IMR-90 (cell line): ENCODE data around the gene HSF2. TPM values are rescaled to one million over a fixed set of nuclear protein-coding genes. Genes with fewer than 3 reads are reported as not detected.

Source experiments
- ATAC-seq: fragments of 200-7000 bp; cut with Tn5 transposase; 2 replicates; pipeline ENCODE4 v1.9.1; 2020; ENCODE audit warnings: low read depth, mild to moderate bottlenecking, moderate library complexity
- BruUV-seq: library from RNA; stranded (reverse); fragments of 400-500 nt; replicated peaks from 2 replicates; lab custom pipeline; 2021; lab: Mats Ljungman, UMichigan
- CTCF ChIA-PET: fragments of 300-600 bp; formaldehyde crosslinking; extraction: SDS; loops from one replicate; lab custom pipeline; 2021; ENCODE audit warnings: antibody characterized with exemption; lab: Yijun Ruan, JAX
- POLR2A ChIA-PET: fragments of 300-600 bp; sonication (Branson Sonifier 250); formaldehyde crosslinking; loops from one replicate; lab custom pipeline; 2022; ENCODE audit warnings: antibody characterized with exemption; ENCODE audit not compliant: unreplicated experiment; lab: Charles Lee
- DNase-seq: peaks from one replicate; pipeline ENCODE4 v3.0.0; 2013
- H2AFZ ChIP-seq: replicated peaks from 2 replicates; pipeline ENCODE3; 2013; ENCODE audit warnings: low read length, mild to moderate bottlenecking; ENCODE audit not compliant: poor library complexity
- H2AK5ac ChIP-seq: 2 replicates; pipeline ENCODE4 v1.6.1; 2013; ENCODE audit warnings: low read depth, low read length, inconsistent platforms
- H2AK9ac ChIP-seq: replicated peaks from 2 replicates; pipeline ENCODE3; 2013; ENCODE audit warnings: mild to moderate bottlenecking, low read depth, low read length, moderate library complexity; ENCODE audit not compliant: poor library complexity
- H2BK120ac ChIP-seq: 2 replicates; pipeline ENCODE4 v1.6.1; 2013; ENCODE audit warnings: low read depth, low read length, inconsistent platforms
- H2BK15ac ChIP-seq: 3 replicates; pipeline ENCODE4 v1.6.1; 2013; ENCODE audit warnings: low read depth, low read length, inconsistent platforms
- H2BK20ac ChIP-seq: 2 replicates; pipeline ENCODE4 v1.6.1; 2013; ENCODE audit warnings: low read depth, mild to moderate bottlenecking, inconsistent platforms, low read length, moderate library complexity
- H2BK5ac ChIP-seq: 2 replicates; pipeline ENCODE4 v1.6.1; 2013; ENCODE audit warnings: mild to moderate bottlenecking, low read depth, low read length, inconsistent platforms; ENCODE audit not compliant: poor library complexity, severe bottlenecking
- H3K14ac ChIP-seq: replicated peaks from 2 replicates; pipeline ENCODE4 v1.6.1; 2013; ENCODE audit warnings: low read depth, low read length, inconsistent platforms
- H3K18ac ChIP-seq: 2 replicates; pipeline ENCODE4 v1.6.1; 2013; ENCODE audit warnings: low read depth, low read length, control low read depth
- H3K23ac ChIP-seq: 2 replicates; pipeline ENCODE4 v1.6.1; 2013; ENCODE audit warnings: low read depth, low read length, inconsistent platforms
- H3K27ac ChIP-seq: 2 replicates; pipeline ENCODE4 v1.5.1; 2013; ENCODE audit warnings: mild to moderate bottlenecking, control low read depth, low read length; ENCODE audit not compliant: insufficient read depth
- H3K27me3 ChIP-seq: 2 replicates; pipeline ENCODE4 v1.6.1; 2013; ENCODE audit warnings: low read length; ENCODE audit not compliant: control insufficient read depth, insufficient read depth
- H3K36me3 ChIP-seq: 2 replicates; pipeline ENCODE4 v1.6.1; 2013; ENCODE audit warnings: low read length, mixed read lengths; ENCODE audit not compliant: control insufficient read depth, insufficient read depth
- H3K4ac ChIP-seq: 2 replicates; pipeline ENCODE4 v1.6.1; 2013; ENCODE audit warnings: low read depth, low read length, inconsistent platforms
- H3K4me1 ChIP-seq: 2 replicates; pipeline ENCODE4 v1.6.1; 2013; ENCODE audit warnings: low read length, mixed read lengths; ENCODE audit not compliant: control insufficient read depth, insufficient read depth
- H3K4me2 ChIP-seq: 2 replicates; pipeline ENCODE4 v1.6.1; 2013; ENCODE audit warnings: low read depth, mild to moderate bottlenecking, control low read depth, low read length, moderate library complexity
- H3K4me3 ChIP-seq: 2 replicates; pipeline ENCODE4 v1.5.1; 2013; ENCODE audit warnings: low read depth, mild to moderate bottlenecking, control low read depth, low read length, moderate library complexity; ENCODE audit not compliant: insufficient read depth
- H3K56ac ChIP-seq: 2 replicates; pipeline ENCODE4 v1.6.1; 2013; ENCODE audit warnings: low read length, inconsistent platforms; ENCODE audit not compliant: insufficient read depth; ENCODE audit errors: extremely low read depth
- H3K79me1 ChIP-seq, 2 experiments: 2 replicates each; pipeline ENCODE4 v1.6.1; 2013; ENCODE audit warnings: low read length in 2 of 2, inconsistent platforms in 1 of 2, low read depth in 1 of 2
- H3K9ac ChIP-seq: 2 replicates; pipeline ENCODE4 v1.6.1; 2013; ENCODE audit warnings: low read depth, low read length, control low read depth
- H3K9me1 ChIP-seq: 2 replicates; pipeline ENCODE4 v1.6.1; 2013; ENCODE audit warnings: low read length, inconsistent platforms; ENCODE audit not compliant: insufficient read depth
- H3K9me3 ChIP-seq: 2 replicates; pipeline ENCODE4 v1.6.1; 2013; ENCODE audit warnings: low read length; ENCODE audit not compliant: control insufficient read depth, insufficient read depth
- H4K20me1 ChIP-seq: 2 replicates; pipeline ENCODE4 v1.6.1; 2013; ENCODE audit warnings: low read length, inconsistent platforms; ENCODE audit not compliant: insufficient read depth
- H4K5ac ChIP-seq: 2 replicates; pipeline ENCODE4 v1.6.1; 2013; ENCODE audit warnings: mild to moderate bottlenecking, low read depth, low read length, control low read depth
- H4K8ac ChIP-seq, 2 experiments: 2 replicates each; pipeline ENCODE4 v1.6.1; 2013; ENCODE audit warnings: low read depth in 2 of 2, low read length in 2 of 2, control low read depth in 1 of 2, inconsistent platforms in 1 of 2
- H4K91ac ChIP-seq: 2 replicates; pipeline ENCODE4 v1.6.1; 2013; ENCODE audit warnings: low read depth, low read length, inconsistent platforms; ENCODE audit not compliant: insufficient read depth
- BHLHE40 ChIP-seq: fragments of 150-350 bp; IDR thresholded peaks from 2 replicates; pipeline ENCODE4 v1.6.1; 2016; ENCODE audit warnings: mild to moderate bottlenecking, low read depth, low read length
- CHD1 ChIP-seq: IDR thresholded peaks from 2 replicates; pipeline ENCODE4 v1.6.1; 2012; ENCODE audit warnings: low read depth, low read length, improper control_type of control experiment
- MXI1 ChIP-seq: IDR thresholded peaks from 2 replicates; pipeline ENCODE4 v1.6.1; 2012; ENCODE audit warnings: low read depth, mild to moderate bottlenecking, low read length, moderate library complexity, borderline replicate concordance
- POLR2A ChIP-seq: IDR thresholded peaks from 2 replicates; pipeline ENCODE4 v1.6.1; 2012; ENCODE audit warnings: mild to moderate bottlenecking, low read depth, low read length
- USF2 ChIP-seq: fragments of 150-350 bp; IDR thresholded peaks from 2 replicates; pipeline ENCODE4 v1.6.1; 2017; ENCODE audit warnings: mild to moderate bottlenecking, antibody characterized with exemption, low read length, low read depth
- WGBS, 2 experiments: methylation state at CpG; one replicate each; pipeline versions ENCODE4 v1.1.5 to v1.1.7; 2013; ENCODE audit warnings: missing lambda C conversion rate in 2 of 2; ENCODE audit not compliant: insufficient read length in 1 of 2; ENCODE audit errors: extremely low coverage in 2 of 2; 5-methylcytosine and 5-hydroxymethylcytosine counted together
- dilution Hi-C: fragments of 300-500 bp; cut with HindIII; formaldehyde crosslinking; loops from one replicate; pipeline ENCODE4 v1.14.3; 2018; ENCODE audit warnings: low sequenced_read_pairs; ENCODE audit not compliant: unreplicated experiment
- in situ Hi-C: fragments of 300-500 bp; cut with MboI; formaldehyde crosslinking; loops from 3 replicates; pipeline ENCODE4 v1.14.3; 2019; ENCODE audit warnings: low sequenced_read_pairs, inconsistent platforms, mixed read lengths
- intact Hi-C: fragments of 100-400 bp; cut with micrococcal nuclease; formaldehyde crosslinking; loops from 2 replicates; pipeline ENCODE4 v1.10.0; 2022
- polyA plus RNA-seq, 3 experiments: library from polyadenylated mRNA; depleted of rRNA; stranded (reverse); fragments of >200 nt; gene quantifications; 2 replicates each; pipeline ENCODE4 v1.2.3, GENCODE V29; 2012; ENCODE audit warnings: low replicate concordance in 1 of 3
- total RNA-seq: library from RNA; depleted of rRNA; stranded (reverse); fragments of >200 nt; gene quantifications from 2 replicates; pipeline ENCODE4 v1.2.3, GENCODE V29; 2012

Gene HSF2
- total and polyA plus RNA-seq, 2 of the 4 experiments (the other 2 are of a cell fraction): 17.6 to 28.9 TPM

GRCh38 chr6:122408702-122409458 lies 9.4 kb downstream of the HSF2 start:
- Histone ChIP-seq H3K23ac (no peak overlapping the region), H3K4me3 (no peak overlapping the region), H3K4me2 (no peak overlapping the region), H3K56ac (no peak overlapping the region), H2BK15ac (no peak overlapping the region), H3K18ac (no peak overlapping the region), H2BK5ac (no peak overlapping the region), H3K4ac (no peak overlapping the region), H2AK9ac (no peak overlapping the region), H2BK20ac (no peak overlapping the region), H4K8ac (no peak overlapping the region), H3K79me1 (peaks cover 11 to 35% of the 10 kb centered on the region in 2 experiments; a peak in 3 of 4 replicates), H4K5ac (no peak overlapping the region), H3K9ac (no peak overlapping the region), H2AK5ac (no peak overlapping the region), H2BK120ac (no peak overlapping the region), H3K4me1 (no peaks in the 10 kb centered on the region), H2AFZ (no peak overlapping the region), H3K14ac (no peak overlapping the region), H3K9me3 (no peaks in the 10 kb centered on the region), H3K27me3 (no peaks in the 10 kb centered on the region), H3K36me3 (no peaks in the 10 kb centered on the region; the same call in 1 of the 2 replicates), H4K91ac (no peak overlapping the region), H3K27ac (no peak overlapping the region), H3K9me1 (no peaks in the 10 kb centered on the region), H4K20me1 (no peaks in the 10 kb centered on the region)
- ATAC-seq (no peak), DNase-seq (no peak)
- TF ChIP-seq BHLHE40 (no peak), POLR2A (no peak), USF2 (no peak), MXI1 (no peak), CHD1 (no peak)
- dilution Hi-C loops: no loop called here
- ChIA-PET CTCF (interaction anchor here (1.3 to 1.6 kb wide), 2 partner anchors 9 kb away, joined by 3 to 4 read pairs; partner anchors contain the start of gene HSF2), POLR2A (no interaction called here)
- in situ Hi-C loops: no loop called here
- intact Hi-C loops: no loop called here
- WGBS, 2 experiments: 65% methylated on average over 2 of the region's 6 CpGs; no CpG with 5 or more reads in 1 of the 2 experiments
- no TSS peak for BruUV-seq
